Left ventricle myocardium inferior (tissue), 1 donor: Measurements from ENCODE around the gene PIK3CB. TPM values are rescaled to one million over a fixed set of nuclear protein-coding genes. Genes with fewer than 3 reads are reported as not detected.

Experiments used
- DNase-seq: peaks from one replicate; pipeline ENCODE4 v3.0.0-alpha.2; 2020
- H3K27ac ChIP-seq: fragments of 200-600 bp; replicated peaks from 2 replicates; pipeline ENCODE4 v1.8.0; 2021
- H3K27me3 ChIP-seq: fragments of 200-600 bp; 2 replicates; pipeline ENCODE4 v1.8.0; 2021; ENCODE audit warnings: low read depth
- H3K36me3 ChIP-seq: fragments of 200-600 bp; 2 replicates; pipeline ENCODE4 v1.8.0; 2021
- H3K4me1 ChIP-seq: fragments of 200-600 bp; 2 replicates; pipeline ENCODE4 v1.8.0; 2021
- H3K4me3 ChIP-seq: fragments of 200-600 bp; 2 replicates; pipeline ENCODE4 v1.8.0; 2021; ENCODE audit warnings: mild to moderate bottlenecking, moderate library complexity
- H3K9me3 ChIP-seq: fragments of 200-600 bp; replicated peaks from 2 replicates; pipeline ENCODE4 v1.8.0; 2021
- CTCF ChIP-seq: fragments of 200-600 bp; IDR thresholded peaks from 2 replicates; pipeline ENCODE4 v1.8.0; 2021; ENCODE audit warnings: antibody characterized with exemption, mild to moderate bottlenecking, borderline replicate concordance
- intact Hi-C: fragments of 100-400 bp; cut with micrococcal nuclease; formaldehyde crosslinking; loops from one replicate; pipeline ENCODE4 v1.11.0; 2022
- total RNA-seq: library from RNA; stranded (reverse); fragmentation: NEBNext Ultra II Directional; extraction: Animal tissue kit (Norgen Biotek cat#: 25700); gene quantifications from one replicate; pipeline ENCODE4 v1.2.1, GENCODE V29; 2021
- donor health status: DM: no; HTN: yes; CAD: no; lungs with severe emphysema.

PIK3CB gene
- total RNA-seq, 1 donor from 2014 or later: 31.5 TPM

GRCh38 chr3:138640537-138640936 is 194.2 kb downstream of the PIK3CB start:
- H3K27ac ChIP-seq: no peak overlapping the region
- intact Hi-C loops: no loop called here
- H3K36me3 ChIP-seq: no peaks in the 10 kb centered on the region
- H3K9me3 ChIP-seq: peaks cover 58% of the 10 kb centered on the region
- no peaks in the 10 kb centered on the region for H3K27me3 ChIP-seq
- DNase-seq: no peak
- no peaks in the 10 kb centered on the region for H3K4me1 ChIP-seq
- TF ChIP-seq CTCF: no peak
- H3K4me3 ChIP-seq: no peak overlapping the region

GRCh38 chr3:138638641-138639040 is 196.1 kb downstream of the PIK3CB start:
- TF ChIP-seq CTCF: no peak
- no peaks in the 10 kb centered on the region for H3K4me1 ChIP-seq
- peaks cover 39% of the 10 kb centered on the region for H3K9me3 ChIP-seq
- no peaks in the 10 kb centered on the region for H3K27me3 ChIP-seq
- no peak for DNase-seq
- no peak overlapping the region for H3K27ac ChIP-seq
- H3K4me3 ChIP-seq: no peak overlapping the region
- intact Hi-C loops: no loop called here
- peaks cover 6% of the 10 kb centered on the region for H3K36me3 ChIP-seq

DNA sequence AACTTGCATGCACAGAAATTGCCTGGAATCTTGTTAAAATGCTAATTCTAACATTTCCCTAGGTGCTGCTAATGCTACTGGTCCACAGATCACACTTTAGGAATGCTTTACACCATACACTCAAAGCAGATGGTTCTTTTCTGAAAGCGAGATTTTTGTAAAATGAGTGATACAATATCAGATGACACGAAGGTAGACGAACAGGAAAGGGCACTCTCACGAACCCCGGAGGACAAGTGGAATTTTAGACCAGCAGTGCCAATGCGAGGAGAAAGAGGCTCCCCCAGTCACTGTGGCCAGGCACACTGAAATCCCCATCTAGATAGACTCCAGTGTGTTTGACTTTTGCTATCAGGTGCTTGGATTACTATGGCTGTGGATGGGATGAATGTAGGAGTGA is 205.2 kb downstream of the PIK3CB start:
- Histone ChIP-seq H3K27me3 (no peaks in the 10 kb centered on the region), H3K9me3 (no peaks in the 10 kb centered on the region), H3K27ac (no peak overlapping the region), H3K36me3 (peaks cover 31% of the 10 kb centered on the region), H3K4me3 (no peak overlapping the region), H3K4me1 (no peaks in the 10 kb centered on the region)
- DNase-seq: no peak
- TF ChIP-seq CTCF: no peak
- intact Hi-C loops: no loop called here

DNA sequence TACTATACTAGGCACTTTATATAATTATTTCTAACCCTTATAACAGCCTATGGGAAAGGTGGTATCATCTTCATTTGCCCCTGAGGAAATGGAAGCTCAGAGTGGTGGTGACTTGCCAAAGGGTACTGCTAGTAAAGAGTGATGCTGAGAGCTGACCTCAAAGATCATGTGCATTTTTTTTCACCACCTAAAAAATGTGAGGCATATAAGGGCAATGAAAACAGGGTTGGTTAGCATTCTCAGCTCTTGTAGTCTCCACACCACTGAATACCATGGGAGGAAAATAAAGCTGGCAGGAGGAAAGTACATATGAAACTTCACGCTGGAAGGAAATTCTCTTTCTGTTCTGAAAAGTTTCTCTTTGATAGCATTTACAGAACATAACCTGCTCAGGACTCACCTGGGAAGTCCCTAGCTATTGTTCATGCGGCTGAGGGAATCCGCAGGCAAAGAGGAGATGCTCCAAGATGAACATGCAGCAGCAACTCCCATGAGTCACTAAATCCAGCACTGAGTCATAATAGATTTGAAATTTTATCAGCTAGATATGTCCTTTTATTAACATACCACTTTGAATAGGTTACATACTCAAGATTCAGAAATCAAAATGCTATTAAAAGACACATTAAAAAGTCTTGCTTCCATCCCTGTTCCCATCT is 208.9 kb downstream of the PIK3CB start:
- no peak for DNase-seq
- no peaks in the 10 kb centered on the region for H3K27me3 ChIP-seq
- H3K4me3 ChIP-seq: no peak overlapping the region
- no peak overlapping the region for H3K27ac ChIP-seq
- intact Hi-C loops: no loop called here
- no peak for TF ChIP-seq CTCF
- no peaks in the 10 kb centered on the region for H3K9me3 ChIP-seq
- H3K4me1 ChIP-seq: no peaks in the 10 kb centered on the region
- peaks cover 15% of the 10 kb centered on the region for H3K36me3 ChIP-seq

DNA sequence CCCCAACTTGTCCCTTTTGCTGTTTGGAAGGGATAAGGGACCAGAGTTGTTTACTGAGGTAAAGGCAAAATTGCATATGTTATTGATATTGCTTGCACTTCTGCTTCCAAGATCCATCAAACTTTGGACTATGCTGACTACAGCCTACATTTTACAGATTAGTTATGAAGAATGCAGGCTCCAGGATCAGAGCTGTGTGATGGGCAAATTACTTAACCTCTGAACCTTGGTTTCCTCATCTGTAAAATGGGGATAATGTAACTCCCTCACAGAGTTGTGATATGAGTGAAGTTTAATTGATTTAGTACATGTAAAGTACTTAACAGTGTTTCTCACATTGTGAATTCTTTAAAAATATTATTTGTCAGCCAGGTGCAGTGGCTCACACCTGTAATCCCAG is 210.2 kb downstream of the PIK3CB start:
- intact Hi-C loops: no loop called here
- no peak overlapping the region for H3K27ac ChIP-seq
- no peak for DNase-seq

More for the DNA sequence above, 210.2 kb downstream of the PIK3CB start:
- Histone ChIP-seq H3K4me3 (no peak overlapping the region), H3K27me3 (no peaks in the 10 kb centered on the region), H3K9me3 (no peaks in the 10 kb centered on the region), H3K36me3 (peaks cover 6% of the 10 kb centered on the region), H3K4me1 (no peaks in the 10 kb centered on the region)
- TF ChIP-seq CTCF: no peak
